Colonic mucosa (tissue), 4 donors: ENCODE results near the gene SCAMP5. TPM values are rescaled to one million over a fixed set of nuclear protein-coding genes. Genes with fewer than 3 reads are reported as not detected.

Experiments used
- DNase-seq: peaks from one replicate; pipeline ENCODE4 v3.0.0-alpha.2; 2020
- H3K27ac ChIP-seq: fragments of 200-600 bp; one replicate; pipeline ENCODE4 v1.8.0; 2021
- H3K27me3 ChIP-seq: fragments of 200-600 bp; one replicate; pipeline ENCODE4 v1.8.0; 2021
- H3K36me3 ChIP-seq: fragments of 200-600 bp; one replicate; pipeline ENCODE4 v1.8.0; 2021
- H3K4me1 ChIP-seq: fragments of 200-600 bp; one replicate; pipeline ENCODE4 v1.8.0; 2021; ENCODE audit warnings: mild to moderate bottlenecking
- H3K4me3 ChIP-seq: fragments of 200-600 bp; one replicate; pipeline ENCODE4 v1.8.0; 2021
- H3K9ac ChIP-seq, 2 donors: one replicate each; pipeline ENCODE4 v1.7.0; 2013; ENCODE audit warnings: control low read depth in 2 of 2, low read depth in 2 of 2, low read length in 2 of 2
- H3K9me3 ChIP-seq: fragments of 200-600 bp; one replicate; pipeline ENCODE4 v1.8.0; 2021
- CTCF ChIP-seq: fragments of 200-600 bp; IDR thresholded peaks from one replicate; pipeline ENCODE4 v1.8.0; 2022; ENCODE audit warnings: antibody characterized with exemption, mild to moderate bottlenecking
- intact Hi-C: fragments of 100-400 bp; cut with DNase I; formaldehyde crosslinking; loops from one replicate; pipeline ENCODE4 v1.14.1; 2022
- total RNA-seq, 2 donors: library from RNA; stranded (reverse); fragmentation: NEBNext Ultra II Directional in 1 of 2; extraction: Animal tissue kit (Norgen Biotek cat#: 25700) in 1 of 2; gene quantifications; one replicate each; pipeline ENCODE4 v1.2.1, GENCODE V29; 2021
- donor health status: healthy.
- donor health status: DM: no; HTN: no; CAD: no.
- donor health status: DM: no; HTN: no; CAD: no.

The SCAMP5 gene
- 10 to 100 TPM in 1 of 2 donors, 1 to 10 TPM in 1; 4.9 to 24.9 TPM for total RNA-seq

DNA sequence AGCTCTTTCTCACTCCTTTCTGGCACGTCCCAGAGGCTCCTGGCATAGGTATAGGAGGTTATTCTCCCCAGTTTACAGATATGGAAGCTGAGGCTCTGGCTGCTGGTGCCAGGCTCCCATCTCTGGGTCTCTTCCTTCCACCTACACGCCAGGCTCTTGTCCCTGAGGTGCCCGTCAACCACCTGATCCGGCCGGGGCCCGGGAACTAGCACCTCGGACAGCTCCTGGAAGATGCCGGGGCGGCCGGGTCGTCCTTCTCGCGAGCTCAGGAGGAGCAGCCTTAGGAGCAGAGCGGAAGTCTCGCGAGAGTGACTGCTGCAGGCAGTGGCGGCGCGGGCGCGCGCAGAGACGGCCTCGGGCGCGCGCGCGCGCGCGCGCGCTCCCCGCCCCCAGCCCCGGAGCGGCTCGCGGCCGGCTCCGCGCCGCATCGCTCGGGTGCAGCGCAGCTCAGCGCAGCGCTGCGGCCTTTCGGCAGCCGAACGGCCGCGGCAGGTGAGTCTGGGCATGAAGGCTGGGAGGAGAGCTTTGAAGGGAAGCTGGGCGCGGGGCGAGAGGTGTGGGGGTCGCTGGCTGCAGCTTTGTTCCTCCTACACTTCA lies at the start of gene SCAMP5:
Gene SCAMP5 (plus strand): TSS at position 382 of the 597 bp plus-strand sequence. CDS start 16,277 bp downstream, outside the sequence.
- DNase-seq = peak; percentile 97
- Histone ChIP-seq H3K4me1 (peaks cover 4% of the 10 kb centered on the region), H3K9me3 (no peaks in the 10 kb centered on the region), H3K4me3 (peak within 1 kb of the TSS; percentile 55), H3K27me3 (no peaks in the 10 kb centered on the region), H3K9ac (peak within 1 kb of the TSS in 1 of 2 donors; percentile 69), H3K27ac (no peak within 1 kb of the TSS), H3K36me3 (no peaks in the 10 kb centered on the region)
- intact Hi-C loops = no loop called here
- TF ChIP-seq CTCF = no peak

DNA sequence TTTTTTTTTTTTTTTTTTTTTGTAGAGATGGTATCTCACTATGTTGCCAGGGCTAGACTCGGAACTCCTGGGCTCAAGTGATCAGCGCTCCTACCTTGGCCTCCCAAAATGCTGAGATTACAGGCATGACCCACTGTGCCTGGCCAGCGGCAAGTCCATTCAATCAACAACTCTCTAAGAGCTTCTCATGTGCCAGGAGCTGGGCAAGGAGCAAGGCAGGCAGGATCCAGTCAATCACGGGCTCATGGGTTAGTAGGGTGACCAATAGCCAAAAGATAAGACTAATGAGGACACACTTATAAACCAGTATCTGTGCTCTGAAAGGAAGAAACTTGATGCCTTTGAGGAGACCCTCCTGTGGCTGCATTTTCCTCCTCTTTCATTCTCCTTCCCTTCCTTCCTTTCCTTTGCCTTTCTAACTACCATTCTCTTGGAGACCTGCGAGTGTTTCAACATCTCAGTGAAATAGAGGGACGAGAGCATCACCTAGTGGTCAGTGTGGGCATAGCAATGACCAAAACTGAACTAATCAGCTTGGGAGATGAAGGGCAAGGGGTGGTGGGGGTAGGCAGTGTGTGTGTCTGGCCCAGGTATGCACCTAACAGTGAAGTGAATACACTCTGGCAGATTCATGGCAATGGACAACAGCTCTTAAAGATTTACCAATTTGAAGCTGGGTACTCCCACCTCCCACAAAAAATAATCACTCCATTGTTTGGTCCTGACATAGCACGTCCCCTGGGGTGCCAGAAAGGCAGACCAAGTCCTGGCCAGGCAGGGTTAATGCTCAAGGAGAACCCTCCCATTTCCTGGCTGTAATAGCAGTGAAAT lies 45.1 kb upstream of the SCAMP5 start:
- Histone ChIP-seq H3K27ac (no peak overlapping the region), H3K9ac (no peak overlapping the region), H3K36me3 (no peaks in the 10 kb centered on the region), H3K4me1 (peaks cover 3% of the 10 kb centered on the region), H3K4me3 (no peak overlapping the region), H3K9me3 (no peaks in the 10 kb centered on the region), H3K27me3 (no peaks in the 10 kb centered on the region)
- intact Hi-C loops = loop anchor here (2.0 to 10.0 kb wide), 3 partner anchors 48 to 315 kb away; no protein-coding TSS in a partner anchor
- DNase-seq = peak; percentile 87
- peak; percentile 96 for TF ChIP-seq CTCF

- no peak for DNase-seq
- Histone ChIP-seq H3K4me3 (no peak overlapping the region), H3K9me3 (no peaks in the 10 kb centered on the region), H3K4me1 (peaks cover 8% of the 10 kb centered on the region), H3K36me3 (no peaks in the 10 kb centered on the region), H3K27me3 (no peaks in the 10 kb centered on the region), H3K27ac (no peak overlapping the region), H3K9ac (no peak overlapping the region)
- intact Hi-C loops = loop anchor here (2.0 to 10.0 kb wide), 3 partner anchors 49 to 316 kb away; no protein-coding TSS in a partner anchor
- no peak for TF ChIP-seq CTCF
These were observed 44.4 kb upstream of the SCAMP5 start for GRCh38 chr15:74951006-74951405.

- Histone ChIP-seq H3K4me3 (no peak overlapping the region), H3K27ac (no peak overlapping the region), H3K9me3 (no peaks in the 10 kb centered on the region), H3K4me1 (peaks cover 18% of the 10 kb centered on the region), H3K27me3 (peaks cover 5% of the 10 kb centered on the region), H3K36me3 (no peaks in the 10 kb centered on the region), H3K9ac (peak overlapping the region in 1 of 2 donors; percentile 92)
- no peak for DNase-seq
- intact Hi-C loops = loop anchor here (5.0 to 10.0 kb wide), 2 partner anchors 52 to 320 kb away; no protein-coding TSS in a partner anchor
- TF ChIP-seq CTCF = no peak
These were observed 40.8 kb upstream of the SCAMP5 start for GRCh38 chr15:74954515-74954914.

DNA sequence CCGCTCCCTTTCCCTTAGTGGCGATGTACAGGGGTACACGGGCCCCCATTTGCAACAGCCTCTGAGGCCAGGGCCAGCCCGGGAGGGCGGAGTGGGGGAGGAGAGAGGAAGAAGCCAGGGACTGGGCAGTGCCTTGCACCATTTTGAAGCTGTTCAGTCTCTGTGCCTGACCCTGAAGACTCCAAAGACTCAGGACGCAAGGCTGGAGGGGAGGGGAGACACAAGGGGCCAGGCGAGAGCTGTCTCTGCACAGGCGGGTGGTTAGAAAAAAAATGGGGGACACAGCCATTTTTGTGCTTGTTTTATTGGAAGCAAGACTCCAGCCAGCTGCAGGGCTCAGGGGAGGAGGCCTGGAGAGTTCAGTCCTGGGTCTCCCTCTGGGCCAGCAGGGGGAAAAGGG lies 40.3 kb upstream of the SCAMP5 start:
- Histone ChIP-seq H3K27ac (no peak overlapping the region), H3K4me3 (peak overlapping the region; percentile 69), H3K4me1 (peaks cover 18% of the 10 kb centered on the region), H3K36me3 (no peaks in the 10 kb centered on the region), H3K9ac (peak overlapping the region; percentile 54 to 92), H3K27me3 (peaks cover 5% of the 10 kb centered on the region), H3K9me3 (no peaks in the 10 kb centered on the region)
- no peak for TF ChIP-seq CTCF
- intact Hi-C loops = loop anchor here (10.0 kb wide), 1 partner anchor 320 kb away; no protein-coding TSS in a partner anchor
- DNase-seq = no peak
